WTC11 (cell line): ENCODE measurements around the gene STK11. TPM values are rescaled to one million over a fixed set of nuclear protein-coding genes. Genes with fewer than 3 reads are reported as not detected.
A peak's percentile ranks its signal among the peaks of the same experiment; 100 is the strongest.

Experiments used
- ATAC-seq: fragments of 200-7000 bp; cut with Tn5 transposase; 2 replicates; pipeline ENCODE4 v1.10.0; 2021; ENCODE audit warnings: mild to moderate bottlenecking, moderate library complexity
- CTCF ChIA-PET: fragments of 300-600 bp; sonication (Branson Sonifier 250); formaldehyde crosslinking; loops from one replicate; lab custom pipeline; 2021; ENCODE audit warnings: antibody characterized with exemption; lab: Charles Lee
- POLR2A ChIA-PET: fragments of 350-600 bp; sonication (Branson Sonifier 250); formaldehyde crosslinking; loops from one replicate; lab custom pipeline; 2021; ENCODE audit warnings: antibody characterized with exemption; lab: Charles Lee
- DNase-seq: peaks from one replicate; pipeline ENCODE4 v3.0.0; 2021; ENCODE audit warnings: low spot score
- H3K27ac Mint-ChIP-seq: 2 replicates; pipeline ENCODE4 v1.8.0; 2021; ENCODE audit warnings: mixed read lengths
- H3K27me3 Mint-ChIP-seq: 2 replicates; pipeline ENCODE4 v1.8.0; 2021; ENCODE audit warnings: low read depth, mild to moderate bottlenecking, moderate library complexity, mixed read lengths
- H3K36me3 Mint-ChIP-seq: 2 replicates; pipeline ENCODE4 v1.8.0; 2021; ENCODE audit warnings: mixed read lengths
- H3K4me1 Mint-ChIP-seq: 2 replicates; pipeline ENCODE4 v1.8.0; 2022; ENCODE audit warnings: mixed read lengths
- H3K4me3 Mint-ChIP-seq: 2 replicates; pipeline ENCODE4 v1.8.0; 2021; ENCODE audit warnings: mild to moderate bottlenecking, moderate library complexity, mixed read lengths
- H3K9me3 Mint-ChIP-seq: 2 replicates; pipeline ENCODE4 v1.8.0; 2021; ENCODE audit warnings: mixed read lengths
- AR ChIP-seq: fragments of 250-450 bp; sonication (Bioruptor Pico); IDR thresholded peaks from 2 replicates; pipeline ENCODE4 v1.9.0; 2021; ENCODE audit warnings: mild to moderate bottlenecking
- CREB1 ChIP-seq: sonication (generic); formaldehyde crosslinking; IDR thresholded peaks from 2 replicates; pipeline ENCODE4 v1.8.0; 2023; ENCODE audit warnings: mild to moderate bottlenecking, missing genetic modification reagents
- E2F5 ChIP-seq: sonication (generic); formaldehyde crosslinking; IDR thresholded peaks from 2 replicates; pipeline ENCODE4 v1.8.1; 2022; ENCODE audit warnings: mild to moderate bottlenecking, moderate library complexity, missing genetic modification reagents
- ETV6 ChIP-seq: sonication (generic); formaldehyde crosslinking; IDR thresholded peaks from 2 replicates; pipeline ENCODE4 v1.8.1; 2022; ENCODE audit warnings: mild to moderate bottlenecking, missing genetic modification reagents
- GTF2I ChIP-seq: fragments of 250-450 bp; sonication (Bioruptor Pico); conservative IDR thresholded peaks from 2 replicates; pipeline ENCODE4 v1.4.0; 2021; ENCODE audit warnings: mild to moderate bottlenecking
- NFATC4 ChIP-seq: fragments of 250-450 bp; sonication (Bioruptor Pico); IDR thresholded peaks from 2 replicates; pipeline ENCODE4 v1.9.0; 2021; ENCODE audit warnings: mild to moderate bottlenecking
- NFYB ChIP-seq: sonication (generic); formaldehyde crosslinking; conservative IDR thresholded peaks from 2 replicates; pipeline ENCODE4 v1.8.0; 2022; ENCODE audit warnings: low read depth, missing genetic modification reagents
- NR3C1 ChIP-seq: sonication (generic); formaldehyde crosslinking; conservative IDR thresholded peaks from 2 replicates; pipeline ENCODE4 v1.8.1; 2023; ENCODE audit warnings: low read depth, mild to moderate bottlenecking, missing genetic modification reagents
- PRRX2 ChIP-seq: fragments of 250-450 bp; sonication (Bioruptor Pico); IDR thresholded peaks from 2 replicates; pipeline ENCODE4 v1.8.0; 2021; ENCODE audit warnings: mild to moderate bottlenecking
- RORB ChIP-seq: fragments of 250-450 bp; sonication (Bioruptor Pico); IDR thresholded peaks from 2 replicates; pipeline ENCODE4 v1.9.0; 2021; ENCODE audit warnings: mild to moderate bottlenecking
- USF2 ChIP-seq: sonication (generic); formaldehyde crosslinking; IDR thresholded peaks from 2 replicates; pipeline ENCODE4 v1.8.1; 2023; ENCODE audit warnings: mild to moderate bottlenecking, missing genetic modification reagents, moderate library complexity
- ZNF281 ChIP-seq: sonication (generic); formaldehyde crosslinking; IDR thresholded peaks from 2 replicates; pipeline ENCODE4 v1.8.0; 2023; ENCODE audit warnings: mild to moderate bottlenecking, missing genetic modification reagents
- ZNF416 ChIP-seq: fragments of 250-450 bp; sonication (Bioruptor Pico); IDR thresholded peaks from 2 replicates; pipeline ENCODE4 v1.9.0; 2021; ENCODE audit warnings: mild to moderate bottlenecking, inconsistent platforms
- ZNF423 ChIP-seq: fragments of 250-450 bp; sonication (Bioruptor Pico); IDR thresholded peaks from 2 replicates; pipeline ENCODE4 v2.1.2; 2022; ENCODE audit warnings: mild to moderate bottlenecking, moderate library complexity
- ZNF671 ChIP-seq: fragments of 250-450 bp; sonication (Bioruptor Pico); IDR thresholded peaks from 2 replicates; pipeline ENCODE4 v1.8.0; 2021; ENCODE audit warnings: mild to moderate bottlenecking
- total RNA-seq: library from RNA; stranded (reverse); gene quantifications from 3 replicates; pipeline ENCODE4 v1.2.3, GENCODE V29; 2021
- TF ChIP-seq, protein P1 (sequence below): fragments of 250-450 bp; sonication (Bioruptor Pico); IDR thresholded peaks from 2 replicates; pipeline ENCODE4 v1.8.0; 2021; ENCODE audit warnings: mild to moderate bottlenecking
- TF ChIP-seq, protein P2 (sequence below): sonication (generic); formaldehyde crosslinking; IDR thresholded peaks from 2 replicates; pipeline ENCODE4 v1.8.1; 2022; ENCODE audit warnings: low read depth, mild to moderate bottlenecking, moderate library complexity, missing genetic modification reagents, borderline replicate concordance
- TF ChIP-seq, protein P3 (sequence below): fragments of 250-450 bp; sonication (Bioruptor Pico); IDR thresholded peaks from 2 replicates; pipeline ENCODE4 v1.9.0; 2021; ENCODE audit warnings: mild to moderate bottlenecking, borderline replicate concordance

Gene STK11
- total RNA-seq, 1 experiment from 2014 or later, result 112 TPM

- TF ChIP-seq NFATC4 (CRISPR knock-in tag), result peak; percentile 93
- no peak for TF ChIP-seq NFYB (CRISPR knock-in tag)
- TF ChIP-seq ZNF423 (CRISPR knock-in tag), result no peak
- 0 out of 2 replicates have a peak, but pooled peaks have one; percentile 28 for TF ChIP-seq USF2 (CRISPR knock-in tag)
- TF ChIP-seq AR, result peak; percentile 90
- TF ChIP-seq, protein P1, sequence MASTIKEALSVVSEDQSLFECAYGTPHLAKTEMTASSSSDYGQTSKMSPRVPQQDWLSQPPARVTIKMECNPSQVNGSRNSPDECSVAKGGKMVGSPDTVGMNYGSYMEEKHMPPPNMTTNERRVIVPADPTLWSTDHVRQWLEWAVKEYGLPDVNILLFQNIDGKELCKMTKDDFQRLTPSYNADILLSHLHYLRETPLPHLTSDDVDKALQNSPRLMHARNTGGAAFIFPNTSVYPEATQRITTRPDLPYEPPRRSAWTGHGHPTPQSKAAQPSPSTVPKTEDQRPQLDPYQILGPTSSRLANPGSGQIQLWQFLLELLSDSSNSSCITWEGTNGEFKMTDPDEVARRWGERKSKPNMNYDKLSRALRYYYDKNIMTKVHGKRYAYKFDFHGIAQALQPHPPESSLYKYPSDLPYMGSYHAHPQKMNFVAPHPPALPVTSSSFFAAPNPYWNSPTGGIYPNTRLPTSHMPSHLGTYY (CRISPR knock-in tag), result peak; percentile 91
Observed at GRCh38 chr19:1259206-1259875, 53.8 kb downstream of the STK11 start (continued).

- peaks cover 24% of the 10 kb centered on the region for H3K36me3 Mint-ChIP-seq
- H3K27me3 Mint-ChIP-seq, result no peaks in the 10 kb centered on the region
- peak overlapping the region; percentile 90 for H3K27ac Mint-ChIP-seq
- POLR2A ChIA-PET, result interaction anchor here (0.5 to 3.6 kb wide), 10 partner anchors 8 to 234 kb away, joined by 3 to 31 read pairs (median 4); partner anchors contain the start of genes CIRBP, CNN2, FAM174C and REEP6
- peak; percentile 2 for ATAC-seq
- peaks cover 51% of the 10 kb centered on the region for H3K4me1 Mint-ChIP-seq
- peak overlapping the region; percentile 53 for H3K4me3 Mint-ChIP-seq
- CTCF ChIA-PET, result interaction anchor here (0.6 to 15.6 kb wide), 4 partner anchors 9 to 397 kb away, joined by 3 to 648 read pairs (median 3); partner anchors contain the start of genes ARHGAP45, ATP5F1D and CIRBP
- no peaks in the 10 kb centered on the region for H3K9me3 Mint-ChIP-seq
- DNase-seq, result no peak
- TF ChIP-seq ZNF281 (CRISPR knock-in tag), result 0 out of 2 replicates have a peak, but pooled peaks have one; percentile 24
- TF ChIP-seq GTF2I, result peak; percentile 71; the same call in 1 of the 2 replicates
- TF ChIP-seq PRRX2, result 0 out of 2 replicates have a peak, but pooled peaks have one; percentile 47
- no peak for TF ChIP-seq E2F5
- TF ChIP-seq CREB1, result no peak
- no peak for TF ChIP-seq NR3C1 (CRISPR knock-in tag)
- TF ChIP-seq, protein P2, sequence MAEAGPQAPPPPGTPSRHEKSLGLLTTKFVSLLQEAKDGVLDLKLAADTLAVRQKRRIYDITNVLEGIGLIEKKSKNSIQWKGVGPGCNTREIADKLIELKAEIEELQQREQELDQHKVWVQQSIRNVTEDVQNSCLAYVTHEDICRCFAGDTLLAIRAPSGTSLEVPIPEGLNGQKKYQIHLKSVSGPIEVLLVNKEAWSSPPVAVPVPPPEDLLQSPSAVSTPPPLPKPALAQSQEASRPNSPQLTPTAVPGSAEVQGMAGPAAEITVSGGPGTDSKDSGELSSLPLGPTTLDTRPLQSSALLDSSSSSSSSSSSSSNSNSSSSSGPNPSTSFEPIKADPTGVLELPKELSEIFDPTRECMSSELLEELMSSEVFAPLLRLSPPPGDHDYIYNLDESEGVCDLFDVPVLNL (CRISPR knock-in tag), result no peak
- 0 out of 2 replicates have a peak, but pooled peaks have one; percentile 60 for TF ChIP-seq ZNF416
- TF ChIP-seq ZNF423 (CRISPR knock-in tag), result peak; percentile 40; the same call in 1 of the 2 replicates
- peak; percentile 48; the same call in 1 of the 2 replicates for TF ChIP-seq RORB (CRISPR knock-in tag)
- peak; percentile 61 for TF ChIP-seq ZNF671 (CRISPR knock-in tag)
- no peak for TF ChIP-seq ETV6 (CRISPR knock-in tag)
- TF ChIP-seq, protein P3, sequence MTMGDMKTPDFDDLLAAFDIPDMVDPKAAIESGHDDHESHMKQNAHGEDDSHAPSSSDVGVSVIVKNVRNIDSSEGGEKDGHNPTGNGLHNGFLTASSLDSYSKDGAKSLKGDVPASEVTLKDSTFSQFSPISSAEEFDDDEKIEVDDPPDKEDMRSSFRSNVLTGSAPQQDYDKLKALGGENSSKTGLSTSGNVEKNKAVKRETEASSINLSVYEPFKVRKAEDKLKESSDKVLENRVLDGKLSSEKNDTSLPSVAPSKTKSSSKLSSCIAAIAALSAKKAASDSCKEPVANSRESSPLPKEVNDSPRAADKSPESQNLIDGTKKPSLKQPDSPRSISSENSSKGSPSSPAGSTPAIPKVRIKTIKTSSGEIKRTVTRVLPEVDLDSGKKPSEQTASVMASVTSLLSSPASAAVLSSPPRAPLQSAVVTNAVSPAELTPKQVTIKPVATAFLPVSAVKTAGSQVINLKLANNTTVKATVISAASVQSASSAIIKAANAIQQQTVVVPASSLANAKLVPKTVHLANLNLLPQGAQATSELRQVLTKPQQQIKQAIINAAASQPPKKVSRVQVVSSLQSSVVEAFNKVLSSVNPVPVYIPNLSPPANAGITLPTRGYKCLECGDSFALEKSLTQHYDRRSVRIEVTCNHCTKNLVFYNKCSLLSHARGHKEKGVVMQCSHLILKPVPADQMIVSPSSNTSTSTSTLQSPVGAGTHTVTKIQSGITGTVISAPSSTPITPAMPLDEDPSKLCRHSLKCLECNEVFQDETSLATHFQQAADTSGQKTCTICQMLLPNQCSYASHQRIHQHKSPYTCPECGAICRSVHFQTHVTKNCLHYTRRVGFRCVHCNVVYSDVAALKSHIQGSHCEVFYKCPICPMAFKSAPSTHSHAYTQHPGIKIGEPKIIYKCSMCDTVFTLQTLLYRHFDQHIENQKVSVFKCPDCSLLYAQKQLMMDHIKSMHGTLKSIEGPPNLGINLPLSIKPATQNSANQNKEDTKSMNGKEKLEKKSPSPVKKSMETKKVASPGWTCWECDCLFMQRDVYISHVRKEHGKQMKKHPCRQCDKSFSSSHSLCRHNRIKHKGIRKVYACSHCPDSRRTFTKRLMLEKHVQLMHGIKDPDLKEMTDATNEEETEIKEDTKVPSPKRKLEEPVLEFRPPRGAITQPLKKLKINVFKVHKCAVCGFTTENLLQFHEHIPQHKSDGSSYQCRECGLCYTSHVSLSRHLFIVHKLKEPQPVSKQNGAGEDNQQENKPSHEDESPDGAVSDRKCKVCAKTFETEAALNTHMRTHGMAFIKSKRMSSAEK (CRISPR knock-in tag), result peak; percentile 73; the same call in 1 of the 2 replicates
- TF ChIP-seq NFATC4 (CRISPR knock-in tag), result peak; percentile 20; the same call in 1 of the 2 replicates
Observed at GRCh38 chr19:1259876-1260748, 54.5 kb downstream of the STK11 start.
